Epidermal melanocyte (primary cell): Measurements from ENCODE around the gene IFNAR1.
"Not testable (repeated sequence)": the region's sequence is repeated elsewhere in the genome, so short reads cannot be mapped to it uniquely, and the experiment has no call there.

ENCODE experiments used
- DNase-seq: peaks from one replicate; pipeline ENCODE4 v3.0.0; 2011; ENCODE audit warnings: low spot score; ENCODE audit not compliant: insufficient read length

Gene IFNAR1

DNA sequence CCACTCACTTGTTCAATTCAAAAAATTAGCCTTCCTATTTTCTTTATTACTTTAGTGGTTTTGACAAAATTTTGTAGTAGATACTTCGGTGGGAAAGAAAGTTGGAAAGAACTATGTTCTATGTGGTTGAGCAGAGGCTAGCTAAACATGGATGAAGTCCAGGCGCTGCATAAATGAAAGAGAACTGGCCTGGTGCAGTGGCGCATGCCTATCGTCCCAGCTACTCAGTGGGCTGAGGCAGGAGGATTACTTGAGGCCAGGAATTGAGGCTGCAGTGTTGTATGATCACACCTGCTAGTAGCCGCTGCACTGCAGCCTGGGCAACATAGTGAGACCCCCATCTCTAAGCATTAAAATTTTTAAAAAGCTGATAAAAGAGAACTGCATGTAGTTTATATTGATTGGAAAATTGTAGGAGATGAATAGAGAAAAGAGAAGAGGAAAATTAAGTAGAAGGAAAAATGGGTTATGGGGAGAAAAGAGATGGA is 21.0 kb downstream of the IFNAR1 start:
- no peak for DNase-seq

DNA sequence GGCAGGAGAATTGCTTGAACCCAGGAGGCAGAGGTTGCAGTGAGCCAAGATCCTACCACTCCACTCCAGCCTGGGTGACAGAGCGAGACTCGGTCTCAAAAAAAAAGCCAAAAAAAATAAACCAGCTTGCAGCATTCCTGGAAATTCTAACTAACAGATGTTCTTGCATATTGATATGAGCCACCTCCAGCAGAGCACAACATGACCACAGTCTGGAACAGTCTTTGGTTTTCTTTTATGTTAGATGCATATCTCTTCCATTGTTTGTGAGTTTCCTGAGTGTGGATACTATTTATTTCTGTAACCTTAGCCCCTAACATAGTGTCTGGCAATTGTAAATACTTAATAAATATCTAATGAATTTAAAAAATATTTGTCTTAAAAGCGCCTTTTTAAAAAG is 23.9 kb downstream of the IFNAR1 start:
- no peak for DNase-seq

DNA sequence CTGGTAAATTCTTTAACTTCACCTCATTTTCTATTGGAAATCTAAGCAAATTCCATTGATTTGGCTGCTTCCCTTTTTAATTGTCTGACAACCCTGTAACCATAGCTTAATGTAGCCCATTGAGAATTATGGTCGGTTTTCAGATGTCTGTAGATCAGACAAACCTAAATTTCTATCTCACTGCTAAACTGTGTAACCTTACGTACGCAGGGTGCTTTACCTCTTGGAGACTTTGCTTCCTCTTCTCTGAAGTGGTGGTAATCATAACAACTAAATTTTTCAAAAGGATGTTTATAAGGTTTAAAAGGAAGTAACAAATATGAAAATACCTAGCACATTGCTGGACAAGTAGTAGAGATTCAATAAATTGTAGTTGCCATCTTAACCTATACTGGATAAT is 25.9 kb downstream of the IFNAR1 start:
- no peak for DNase-seq

DNA sequence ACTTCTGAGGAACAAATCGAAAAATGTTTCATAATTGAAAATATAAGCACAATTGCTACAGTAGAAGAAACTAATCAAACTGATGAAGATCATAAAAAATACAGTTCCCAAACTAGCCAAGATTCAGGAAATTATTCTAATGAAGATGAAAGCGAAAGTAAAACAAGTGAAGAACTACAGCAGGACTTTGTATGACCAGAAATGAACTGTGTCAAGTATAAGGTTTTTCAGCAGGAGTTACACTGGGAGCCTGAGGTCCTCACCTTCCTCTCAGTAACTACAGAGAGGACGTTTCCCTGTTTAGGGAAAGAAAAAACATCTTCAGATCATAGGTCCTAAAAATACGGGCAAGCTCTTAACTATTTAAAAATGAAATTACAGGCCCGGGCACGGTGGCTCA is 30.6 kb downstream of the IFNAR1 start:
- no peak for DNase-seq

DNA sequence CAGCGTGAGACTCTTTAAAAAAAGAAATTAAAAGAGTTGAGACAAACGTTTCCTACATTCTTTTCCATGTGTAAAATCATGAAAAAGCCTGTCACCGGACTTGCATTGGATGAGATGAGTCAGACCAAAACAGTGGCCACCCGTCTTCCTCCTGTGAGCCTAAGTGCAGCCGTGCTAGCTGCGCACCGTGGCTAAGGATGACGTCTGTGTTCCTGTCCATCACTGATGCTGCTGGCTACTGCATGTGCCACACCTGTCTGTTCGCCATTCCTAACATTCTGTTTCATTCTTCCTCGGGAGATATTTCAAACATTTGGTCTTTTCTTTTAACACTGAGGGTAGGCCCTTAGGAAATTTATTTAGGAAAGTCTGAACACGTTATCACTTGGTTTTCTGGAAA is 31.2 kb downstream of the IFNAR1 start:
- DNase-seq = no peak

DNA sequence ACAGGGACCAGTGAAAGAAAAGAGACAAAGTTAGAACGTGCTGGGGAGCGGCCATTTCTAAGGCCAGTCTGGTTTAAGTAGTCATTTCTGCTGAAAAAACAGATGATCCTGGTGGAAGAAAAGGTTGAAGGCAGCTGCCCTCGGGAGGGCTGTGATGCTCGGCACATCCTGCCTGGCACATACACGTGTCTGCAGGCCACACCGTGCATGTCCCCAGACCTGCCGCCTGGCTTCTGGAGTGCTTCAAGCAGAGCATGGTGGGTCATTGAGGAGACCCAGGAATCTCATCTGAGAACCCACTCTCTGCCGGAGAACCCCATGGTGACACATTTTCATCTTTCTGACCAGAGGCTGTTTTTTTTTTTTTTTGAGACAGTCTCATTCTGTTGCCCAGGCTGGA is 32.4 kb downstream of the IFNAR1 start:
- DNase-seq = no peak

DNA sequence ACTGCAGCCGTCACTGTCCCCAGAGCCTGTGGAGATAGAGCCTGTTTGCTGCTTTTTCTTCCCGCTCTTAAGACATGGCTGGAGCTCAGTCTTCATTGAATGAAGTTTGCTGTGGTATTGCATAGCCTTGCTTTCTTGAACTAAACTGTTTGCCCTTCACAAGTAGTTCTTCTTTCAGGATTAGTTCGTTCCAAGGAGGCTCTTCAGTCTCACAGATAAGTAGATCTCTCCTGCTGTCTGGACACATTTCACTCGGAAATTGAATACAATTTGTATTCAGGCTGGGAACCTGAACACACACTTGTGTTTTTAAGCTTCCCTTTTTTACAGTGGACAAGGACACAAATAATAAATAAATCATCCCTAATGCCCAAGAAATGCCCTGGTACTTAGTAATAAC is 34.7 kb downstream of the IFNAR1 start:
- DNase-seq = no peak

DNA sequence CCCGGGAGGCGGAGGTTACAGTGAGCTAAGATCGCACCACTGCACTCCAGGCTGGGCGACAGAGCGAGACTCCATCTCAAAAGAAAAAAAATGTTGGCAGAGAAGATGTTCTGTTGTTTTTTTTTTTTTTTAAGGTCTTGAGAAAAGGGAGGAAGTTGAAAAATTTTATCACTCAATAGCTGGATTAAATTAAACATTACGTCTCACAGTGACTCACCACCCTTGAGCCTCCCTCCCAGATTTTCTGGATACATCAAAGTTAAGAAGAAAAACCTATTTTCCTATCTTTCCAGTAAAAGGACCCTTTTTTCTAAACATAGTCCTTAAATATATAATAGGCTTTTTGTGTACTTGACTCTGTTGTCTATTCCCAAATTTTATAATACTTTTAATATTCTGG is 35.5 kb downstream of the IFNAR1 start:
- DNase-seq = no peak

DNA sequence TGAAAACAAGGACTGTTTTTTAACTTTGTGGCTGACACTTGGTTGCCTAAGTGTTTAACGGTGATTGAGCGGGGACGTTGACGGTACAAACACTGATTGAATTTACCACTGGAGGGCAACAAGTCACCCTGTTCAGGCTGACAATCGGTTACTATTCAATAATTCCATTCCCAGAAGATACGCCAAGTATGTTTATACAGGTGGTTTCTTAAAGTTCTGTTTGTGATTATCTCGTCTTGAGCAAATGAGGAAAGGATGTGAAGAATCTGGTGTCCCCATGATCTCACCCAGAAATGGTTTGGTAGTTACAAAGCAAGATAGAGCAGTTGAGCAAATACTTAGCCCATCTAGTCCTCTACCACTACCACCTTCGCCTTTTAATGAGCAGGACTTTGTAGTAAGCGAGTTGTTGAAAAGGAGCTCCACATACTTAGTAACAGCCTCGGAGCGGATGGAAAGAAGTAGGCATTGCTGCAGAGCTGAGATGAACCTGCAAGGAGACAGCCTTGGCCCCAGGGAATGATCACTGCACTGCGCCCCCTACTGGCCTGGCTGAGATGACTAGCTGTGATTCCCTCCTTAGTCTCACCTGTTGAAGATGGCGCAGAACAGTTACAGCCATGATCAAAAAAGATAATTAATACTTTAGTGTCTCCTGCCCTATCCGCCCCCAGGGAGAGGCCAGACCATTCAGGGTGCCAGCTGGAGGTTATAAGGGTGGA is 36.3 kb downstream of the IFNAR1 start:
- peak; percentile 55 for DNase-seq

DNA sequence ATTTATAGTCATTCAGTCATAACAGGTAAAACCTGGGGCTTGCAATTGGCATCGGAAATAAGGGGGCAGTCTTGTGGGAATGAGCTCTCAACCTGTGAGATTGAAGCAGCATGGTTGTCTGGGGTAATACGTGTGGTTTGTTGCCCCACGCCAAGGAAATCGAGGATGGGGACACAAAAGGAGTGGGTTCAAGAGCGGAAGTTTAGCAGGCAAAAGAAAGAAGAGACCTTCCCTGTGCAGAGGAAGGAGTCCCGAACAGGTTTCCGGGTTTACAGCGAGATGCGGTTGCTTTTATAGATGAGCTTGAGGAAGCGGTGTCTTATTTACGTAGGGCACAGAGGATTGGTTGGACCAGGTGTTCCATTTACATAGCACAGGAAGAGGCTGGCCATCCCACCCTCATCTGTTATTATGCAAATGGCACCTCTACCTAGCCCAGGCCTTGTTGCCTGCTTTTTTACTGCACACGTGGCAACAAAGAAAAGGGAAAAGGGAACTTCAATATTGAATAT is 37.3 kb downstream of the IFNAR1 start:
- no peak for DNase-seq

DNA sequence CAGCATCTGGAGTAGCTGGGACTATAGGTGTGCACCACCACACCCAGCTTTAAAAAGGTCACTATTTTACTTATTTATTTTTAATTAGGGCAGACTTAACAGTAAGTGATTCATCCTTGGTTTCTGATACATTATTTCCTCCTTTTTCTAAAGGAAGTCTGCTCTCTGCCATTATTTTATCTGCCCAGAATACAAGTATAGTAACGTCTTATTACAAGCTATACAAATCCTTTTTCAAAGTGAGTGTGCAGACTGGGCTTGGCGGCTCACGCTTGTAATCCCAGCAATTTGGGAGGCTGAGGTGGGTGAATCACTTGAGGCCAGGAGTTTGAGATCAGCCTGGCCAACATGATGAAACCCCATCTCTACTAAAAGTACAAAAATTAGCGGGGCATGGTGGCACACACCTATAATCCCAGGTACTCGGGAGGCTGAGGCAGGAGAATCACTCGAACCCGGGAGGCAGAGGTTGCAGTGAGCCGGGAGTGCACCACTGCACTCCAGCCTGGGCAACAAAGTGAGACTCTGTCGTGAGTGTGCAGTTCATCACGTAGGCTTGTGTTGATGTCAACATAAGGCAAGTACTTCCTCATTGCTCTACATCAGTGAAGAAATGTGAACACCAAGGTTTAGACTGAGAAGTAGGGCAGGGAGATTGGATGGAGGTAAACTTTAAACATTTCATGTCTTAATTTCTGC is 39.3 kb downstream of the IFNAR1 start:
- not testable (repeated sequence) for DNase-seq

DNA sequence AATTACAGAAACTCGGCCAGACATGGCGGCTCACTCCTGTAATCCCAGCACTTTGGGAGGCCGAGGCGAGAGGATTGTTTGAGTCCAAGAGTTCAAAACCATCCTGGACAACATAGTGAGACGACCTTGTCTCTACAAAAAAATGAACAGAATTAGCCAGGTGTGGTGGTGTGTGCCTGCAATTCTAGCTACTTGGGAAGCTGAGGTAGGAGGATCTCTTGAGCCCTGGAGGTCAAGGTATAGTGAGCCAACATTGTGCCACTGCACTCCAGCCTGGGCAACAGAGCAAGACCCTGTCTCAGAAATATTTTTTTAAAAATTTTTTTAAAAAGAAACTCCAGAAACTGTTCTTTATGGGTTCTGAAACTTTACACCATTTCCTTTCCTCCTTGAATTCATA is 40.1 kb downstream of the IFNAR1 start:
- DNase-seq = no peak

DNA sequence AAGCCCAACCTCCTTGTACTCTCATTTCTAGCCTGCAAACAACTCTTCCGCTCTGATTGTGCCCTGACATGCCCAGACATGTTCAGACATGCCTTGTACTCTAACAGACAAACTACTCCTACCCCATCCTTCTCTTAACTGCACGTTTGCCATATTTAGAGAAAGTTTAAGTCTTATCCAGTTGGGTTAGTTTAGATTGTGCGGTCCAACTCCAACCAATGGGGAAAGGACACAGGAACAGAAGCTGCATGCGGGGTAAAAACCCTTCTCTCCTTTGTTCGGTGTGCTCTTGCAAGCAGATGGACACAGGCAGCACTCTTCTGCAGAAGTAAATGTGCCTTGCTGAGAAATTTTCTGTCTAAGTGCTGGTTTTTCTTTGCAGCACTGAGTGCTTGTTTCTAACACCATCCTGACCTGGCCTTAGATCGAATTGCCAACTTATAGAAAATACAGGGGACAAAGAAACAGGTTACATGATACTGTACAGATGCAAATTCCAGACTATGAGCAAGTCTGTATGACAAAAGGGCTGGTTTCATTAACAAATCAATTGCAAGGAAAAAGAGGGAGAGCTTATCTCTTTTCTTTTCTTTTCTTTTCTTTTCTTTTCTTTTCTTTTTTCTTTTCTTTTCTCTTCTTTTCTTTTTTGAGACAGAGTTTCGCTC is 42.7 kb downstream of the IFNAR1 start:
- no peak for DNase-seq

DNA sequence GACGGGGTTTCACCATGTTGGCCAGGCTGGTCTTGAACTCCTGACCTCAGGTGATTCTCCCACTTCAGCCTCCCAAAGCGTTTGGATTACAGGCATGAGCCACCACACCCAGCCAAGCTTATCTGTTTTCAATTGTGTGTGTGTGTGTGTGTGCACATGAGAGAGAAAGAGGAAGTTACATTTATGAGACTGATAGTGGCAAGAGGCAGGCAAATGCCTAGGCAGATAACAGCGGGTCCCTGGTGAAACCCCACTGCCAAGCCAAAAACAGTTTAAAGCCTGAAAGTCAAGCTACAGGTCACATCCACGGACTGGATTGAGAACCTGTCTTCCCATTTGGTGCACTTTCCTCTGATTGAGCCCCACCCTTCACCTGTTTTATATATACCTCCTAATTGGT is 43.4 kb downstream of the IFNAR1 start:
- no peak for DNase-seq

DNA sequence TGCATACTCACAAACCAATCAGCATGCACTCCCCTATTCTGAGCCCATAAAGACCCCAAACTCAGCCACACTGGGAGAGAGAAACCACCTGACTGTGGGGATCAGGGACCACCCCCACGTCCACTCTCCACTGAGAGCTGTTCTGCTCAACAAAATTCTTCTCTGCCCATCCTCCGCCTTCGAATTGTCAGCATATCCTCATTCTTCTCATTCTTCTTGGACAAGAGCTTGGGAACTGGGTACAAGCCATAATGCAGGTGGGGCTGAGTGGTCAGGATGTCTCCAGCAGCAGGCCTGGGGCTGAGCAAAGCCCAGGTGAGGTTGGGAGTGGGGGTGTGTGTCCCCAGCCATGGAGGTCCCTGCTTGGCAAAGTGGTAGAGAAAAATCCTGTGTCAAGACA is 43.8 kb downstream of the IFNAR1 start:
- DNase-seq = no peak

DNA sequence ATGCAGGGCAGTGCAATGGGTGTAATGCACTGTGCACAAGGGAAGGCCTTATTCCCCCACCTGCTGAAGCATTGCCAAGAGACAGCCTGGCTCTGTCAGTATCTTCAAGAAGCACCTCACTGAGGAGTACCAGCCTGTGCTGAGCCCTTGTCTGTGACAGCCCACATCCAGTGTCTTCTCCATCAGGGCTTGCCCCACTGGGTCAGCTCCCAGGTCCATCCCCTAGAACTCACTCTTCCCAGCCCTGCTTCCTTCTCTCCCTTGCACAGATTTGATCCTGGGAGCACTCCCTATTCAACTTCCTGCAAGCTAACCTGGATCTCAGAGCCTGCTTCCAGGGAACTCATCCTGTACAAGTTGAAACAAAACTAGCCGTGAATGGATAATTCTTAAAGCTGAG is 44.8 kb downstream of the IFNAR1 start:
- DNase-seq = no peak

DNA sequence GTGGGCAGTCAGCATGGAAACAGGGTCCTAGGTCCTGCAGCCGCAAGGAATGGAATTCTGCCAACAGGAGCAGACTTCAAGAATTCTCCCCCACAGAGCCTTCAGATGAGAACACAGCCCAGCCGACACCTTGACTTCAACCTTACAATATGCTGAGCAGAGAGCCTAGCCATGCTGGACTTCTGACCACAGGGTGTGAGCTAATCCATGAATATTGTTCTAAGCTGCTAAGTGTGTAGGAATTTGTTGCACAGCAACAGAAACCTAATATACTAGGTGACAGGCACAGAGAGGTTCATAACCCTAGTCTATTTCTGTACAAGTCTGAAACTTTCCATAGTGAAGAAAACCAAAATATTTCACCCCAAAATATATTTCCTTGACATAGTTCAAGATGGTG is 45.5 kb downstream of the IFNAR1 start:
- DNase-seq = no peak

DNA sequence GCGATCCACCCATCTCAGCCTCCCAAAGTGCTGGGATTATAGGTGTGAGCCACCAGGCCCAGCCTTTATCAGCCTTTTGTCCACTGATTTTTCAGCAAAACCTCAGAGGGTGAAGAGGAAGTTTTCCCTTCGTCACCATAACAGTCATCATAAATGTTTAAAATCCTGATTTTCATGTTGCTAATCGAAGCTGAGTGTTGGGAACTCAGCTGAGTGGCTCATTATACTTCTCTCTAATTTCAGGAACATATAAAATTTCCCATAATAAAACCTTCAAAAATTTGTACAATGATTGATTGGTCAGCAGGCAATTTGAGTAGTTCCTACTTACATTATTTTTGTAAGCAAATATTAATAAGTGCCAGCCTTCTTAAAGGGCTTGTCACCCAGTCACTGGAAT is 46.6 kb downstream of the IFNAR1 start:
- no peak for DNase-seq

DNA sequence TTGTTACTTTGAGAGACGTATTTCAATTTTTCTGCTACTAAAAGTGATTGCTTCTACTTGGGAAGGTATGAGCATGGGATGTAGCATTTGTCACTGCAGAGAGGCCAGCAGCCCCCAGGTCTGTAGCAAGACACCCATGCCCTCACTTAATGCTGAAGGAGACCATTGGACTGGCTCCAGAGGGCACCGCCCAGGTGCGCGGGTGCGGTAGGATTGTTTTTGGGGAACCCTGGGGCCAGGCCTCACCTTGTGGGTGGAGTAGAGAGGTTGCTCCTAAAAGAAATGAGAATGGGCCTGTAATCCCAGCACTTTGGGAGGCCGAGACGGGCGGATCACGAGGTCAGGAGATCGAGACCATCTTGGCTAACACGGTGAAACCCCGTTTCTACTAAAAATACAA is 47.8 kb downstream of the IFNAR1 start:
- no peak for DNase-seq

DNA sequence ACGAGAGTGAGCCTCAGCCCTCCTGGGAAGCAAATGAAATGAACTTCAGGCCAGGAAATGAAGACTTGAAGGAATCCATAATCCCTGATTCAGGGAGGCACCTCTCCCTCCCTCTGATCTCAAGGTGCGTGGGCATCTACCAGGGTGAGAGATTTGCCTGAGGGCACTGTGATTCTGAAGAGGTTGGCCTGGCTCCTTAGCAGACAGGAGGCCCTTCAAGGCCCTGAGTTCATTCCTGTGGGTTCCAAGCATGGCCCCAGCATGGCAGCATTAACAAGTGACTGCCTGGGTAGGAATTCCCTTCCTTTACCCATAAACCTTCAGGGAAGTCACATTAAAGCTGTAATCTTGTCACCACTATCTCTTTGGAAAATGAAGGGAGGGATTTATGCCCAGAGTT is 48.7 kb downstream of the IFNAR1 start:
- no peak for DNase-seq

DNA sequence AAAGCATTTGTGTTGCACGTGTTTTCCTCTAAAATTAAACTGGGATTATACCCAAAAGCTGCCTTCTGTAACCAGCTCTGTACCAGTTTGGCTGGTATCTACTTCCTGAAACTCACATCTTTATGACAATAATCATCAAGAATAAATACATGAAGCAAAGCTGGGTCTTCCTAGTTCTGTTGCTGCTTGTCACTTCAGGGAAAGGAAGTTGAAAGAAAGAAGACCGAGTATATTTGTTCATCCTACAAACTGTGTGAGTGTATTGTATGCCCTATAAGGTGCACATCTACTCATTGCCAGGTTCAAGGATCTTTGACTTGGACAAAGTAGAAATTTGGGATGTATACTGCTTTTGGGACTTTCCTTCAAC is 49.3 kb downstream of the IFNAR1 start:
- DNase-seq = no peak

DNA sequence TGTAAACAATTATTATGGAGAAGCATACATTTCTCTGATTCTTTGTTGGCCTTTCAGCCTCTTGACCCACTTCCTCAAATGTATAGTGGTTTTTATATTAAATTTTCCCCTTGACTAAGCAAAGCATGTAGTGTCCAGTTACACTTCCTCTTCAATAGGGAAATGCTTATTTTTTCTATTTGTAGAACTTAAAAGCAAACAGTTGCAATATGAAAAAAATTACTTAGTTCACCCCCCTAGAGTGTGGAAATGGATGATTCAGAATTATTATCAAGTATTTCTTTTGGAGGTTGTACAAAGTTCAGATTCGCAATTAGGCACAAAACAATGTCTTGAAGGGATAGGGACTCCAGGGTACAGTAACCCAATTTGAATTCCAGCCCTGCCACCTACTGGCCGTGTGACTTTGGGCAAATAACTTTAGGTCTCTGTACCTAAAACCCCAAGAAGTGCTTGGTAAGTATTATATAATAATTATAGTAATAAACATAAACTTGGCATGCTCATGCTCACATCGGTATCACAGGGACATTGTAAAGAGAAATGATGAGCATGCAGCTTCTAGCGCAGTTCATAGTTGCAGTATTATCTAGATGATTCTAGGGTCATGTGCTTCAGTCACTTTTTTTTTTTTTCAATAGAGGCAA is 49.8 kb downstream of the IFNAR1 start:
- no peak for DNase-seq
